Measurements from ENCODE around the gene LDB3. TPM values are rescaled to one million over a fixed set of nuclear protein-coding genes. Genes with fewer than 3 reads are reported as not detected.

Gene LDB3
- total RNA-seq, 1 experiment from 2014 or later, result 0.63 TPM

DNA sequence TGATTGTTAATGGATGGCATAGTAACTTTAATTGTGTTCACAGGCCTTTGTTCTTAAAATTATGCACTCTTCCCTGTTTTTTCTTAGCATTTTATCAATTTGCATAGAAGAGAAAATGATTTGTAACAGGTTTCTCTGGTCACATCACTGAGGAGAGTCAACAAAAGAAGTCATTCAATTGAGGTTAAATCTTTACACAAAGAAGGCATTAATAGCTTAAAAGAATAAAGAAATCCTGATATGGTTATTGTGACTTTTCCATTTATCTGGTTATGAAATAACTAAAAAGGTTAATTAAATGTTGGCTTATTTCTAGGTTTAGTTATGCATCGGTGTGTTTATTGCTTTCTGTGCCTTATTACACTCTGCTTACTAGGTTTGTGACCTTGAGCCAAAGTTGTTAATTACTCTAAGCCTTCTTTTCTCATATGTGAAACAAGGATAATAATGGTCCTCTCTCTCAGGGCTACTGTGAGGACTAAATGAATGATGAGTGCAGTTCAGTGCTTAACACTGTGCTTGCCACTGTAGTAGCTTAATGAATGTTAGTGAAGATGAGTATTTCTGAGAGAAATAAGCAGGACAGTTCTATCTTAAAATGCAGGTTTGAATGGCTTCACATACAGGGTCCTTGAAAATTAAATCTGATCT is 100.2 kb downstream of the LDB3 start:
- POLR2A ChIA-PET (ENCODE audit: unreplicated experiment), result interaction anchor here (0.5 kb wide), 1 partner anchor 17 kb away, joined by 3 read pairs; no protein-coding TSS in a partner anchor
- BruUV-seq (replicated peaks), result no TSS peak
- intact Hi-C loops (cut with micrococcal nuclease; ENCODE audit: unreplicated experiment), result no loop called here
- no peak overlapping the region for H2AFZ ChIP-seq
- no peak overlapping the region for H3K4me3 ChIP-seq
- no peaks in the 10 kb centered on the region for H3F3A ChIP-seq (ENCODE audit: insufficient read depth, low read depth)
- H3K4me1 ChIP-seq (replicated peaks; ENCODE audit: insufficient read depth), result no peaks in the 10 kb centered on the region
- peaks cover 54% of the 10 kb centered on the region for H3K79me2 ChIP-seq (ENCODE audit: low read depth)
- no peak overlapping the region for H3K4me2 ChIP-seq
- no peaks in the 10 kb centered on the region for H3K27me3 ChIP-seq (ENCODE audit: insufficient read depth, low read depth)
- H3K9me2 ChIP-seq (ENCODE audit: insufficient read depth), result no peaks in the 10 kb centered on the region
- TF ChIP-seq EZH2 (IDR thresholded peaks at IDR 0.05; ENCODE audit: low read depth) (no peak), CTCF (conservative IDR thresholded peaks at IDR 0.05) (no peak)
- H4K20me1 ChIP-seq (ENCODE audit: insufficient read depth), result no peaks in the 10 kb centered on the region; the same call in 1 of the 2 replicates
- CTCF ChIA-PET, result no interaction called here
- H3K27ac ChIP-seq, result no peak overlapping the region
- no peaks in the 10 kb centered on the region for H3K36me3 ChIP-seq (ENCODE audit: low read depth)
- DNase-seq, result no peak
- H3K9me3 ChIP-seq (ENCODE audit: insufficient read depth, low read depth), result no peaks in the 10 kb centered on the region

GRCh38 chr10:86769991-86770390 is 101.7 kb downstream of the LDB3 start:
- Histone ChIP-seq H3K4me1 (replicated peaks; ENCODE audit: insufficient read depth) (no peaks in the 10 kb centered on the region), H3K27me3 (ENCODE audit: insufficient read depth, low read depth) (no peaks in the 10 kb centered on the region), H3K9me3 (ENCODE audit: insufficient read depth, low read depth) (no peaks in the 10 kb centered on the region), H4K20me1 (ENCODE audit: insufficient read depth) (no peaks in the 10 kb centered on the region; the same call in 1 of the 2 replicates), H3K4me3 (no peak overlapping the region), H3K27ac (no peak overlapping the region), H3K9me2 (ENCODE audit: insufficient read depth) (no peaks in the 10 kb centered on the region), H3K4me2 (no peak overlapping the region), H3F3A (ENCODE audit: insufficient read depth, low read depth) (no peaks in the 10 kb centered on the region), H2AFZ (no peak overlapping the region), H3K36me3 (ENCODE audit: low read depth) (no peaks in the 10 kb centered on the region), H3K79me2 (ENCODE audit: low read depth) (peaks cover 43% of the 10 kb centered on the region)
- TF ChIP-seq EZH2 (IDR thresholded peaks at IDR 0.05; ENCODE audit: low read depth) (no peak), CTCF (conservative IDR thresholded peaks at IDR 0.05) (no peak)
- ChIA-PET POLR2A (ENCODE audit: unreplicated experiment) (no interaction called here), CTCF (no interaction called here)
- no TSS peak for BruUV-seq (replicated peaks)
- intact Hi-C loops (cut with micrococcal nuclease; ENCODE audit: unreplicated experiment), result no loop called here
- DNase-seq, result no peak

GRCh38 chr10:86770412-86770960 is 102.2 kb downstream of the LDB3 start:
- H3K27me3 ChIP-seq (ENCODE audit: insufficient read depth, low read depth), result no peaks in the 10 kb centered on the region
- intact Hi-C loops (cut with micrococcal nuclease; ENCODE audit: unreplicated experiment), result no loop called here
- peaks cover 43% of the 10 kb centered on the region for H3K79me2 ChIP-seq (ENCODE audit: low read depth)
- no peaks in the 10 kb centered on the region for H3K9me3 ChIP-seq (ENCODE audit: insufficient read depth, low read depth)
- ChIA-PET CTCF (no interaction called here), POLR2A (ENCODE audit: unreplicated experiment) (no interaction called here)
- no peak for TF ChIP-seq CTCF (conservative IDR thresholded peaks at IDR 0.05)
- no peak for TF ChIP-seq EZH2 (IDR thresholded peaks at IDR 0.05; ENCODE audit: low read depth)
- no peak overlapping the region for H3K4me3 ChIP-seq
- H3F3A ChIP-seq (ENCODE audit: insufficient read depth, low read depth), result no peaks in the 10 kb centered on the region
- no peaks in the 10 kb centered on the region for H3K4me1 ChIP-seq (replicated peaks; ENCODE audit: insufficient read depth)
- no peak overlapping the region for H3K4me2 ChIP-seq
- BruUV-seq (replicated peaks), result no TSS peak
- no peak for DNase-seq
- no peaks in the 10 kb centered on the region for H3K9me2 ChIP-seq (ENCODE audit: insufficient read depth)
- H2AFZ ChIP-seq, result no peak overlapping the region
- no peaks in the 10 kb centered on the region; the same call in 1 of the 2 replicates for H4K20me1 ChIP-seq (ENCODE audit: insufficient read depth)
- H3K27ac ChIP-seq, result no peak overlapping the region
- no peaks in the 10 kb centered on the region for H3K36me3 ChIP-seq (ENCODE audit: low read depth)
